ENCODE results near the gene IQSEC1.

IQSEC1 gene

DNA sequence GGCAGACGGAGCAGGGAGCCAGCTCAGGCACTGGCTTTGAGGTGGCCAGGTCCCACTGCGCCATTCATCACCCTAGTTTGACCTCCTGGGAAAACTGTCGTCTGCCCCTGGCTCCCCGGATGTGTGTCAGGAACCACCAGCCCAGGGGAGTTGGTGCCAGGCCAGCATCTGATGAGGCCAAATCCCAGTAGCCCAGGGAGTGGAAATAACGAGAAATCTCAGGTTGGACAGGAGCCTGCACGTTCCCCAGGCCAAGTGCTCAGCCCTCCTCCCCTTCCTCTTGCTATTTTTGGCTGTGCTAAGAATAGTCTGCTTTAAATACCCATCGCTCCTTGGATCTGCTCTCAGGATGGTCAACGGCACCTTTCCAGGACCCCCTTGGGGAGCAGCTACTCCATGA lies 138.8 kb downstream of the IQSEC1 start:
- DNase-seq (ENCODE audit: low read depth) = no peak

DNA sequence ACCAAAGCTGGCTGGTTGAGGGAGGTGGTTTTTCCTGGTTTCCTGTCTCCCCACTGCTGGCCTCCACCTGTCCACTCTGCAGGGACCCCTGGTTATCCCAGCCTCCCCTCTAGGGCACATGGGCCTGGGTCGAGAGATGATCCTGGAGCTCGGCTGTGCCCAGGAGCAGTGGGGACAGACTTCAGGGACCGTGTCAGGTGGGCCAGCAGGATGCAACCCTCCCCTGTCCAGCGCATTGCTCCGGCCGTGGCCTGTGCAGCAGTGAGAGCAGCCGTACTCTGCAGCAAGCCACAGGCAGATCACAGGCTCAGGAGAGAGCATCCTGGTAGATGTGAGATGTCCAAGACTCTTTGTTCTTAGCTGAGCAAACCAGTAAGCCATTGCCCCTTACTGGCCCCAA lies 139.3 kb downstream of the IQSEC1 start:
- no peak for DNase-seq (ENCODE audit: low read depth)

DNA sequence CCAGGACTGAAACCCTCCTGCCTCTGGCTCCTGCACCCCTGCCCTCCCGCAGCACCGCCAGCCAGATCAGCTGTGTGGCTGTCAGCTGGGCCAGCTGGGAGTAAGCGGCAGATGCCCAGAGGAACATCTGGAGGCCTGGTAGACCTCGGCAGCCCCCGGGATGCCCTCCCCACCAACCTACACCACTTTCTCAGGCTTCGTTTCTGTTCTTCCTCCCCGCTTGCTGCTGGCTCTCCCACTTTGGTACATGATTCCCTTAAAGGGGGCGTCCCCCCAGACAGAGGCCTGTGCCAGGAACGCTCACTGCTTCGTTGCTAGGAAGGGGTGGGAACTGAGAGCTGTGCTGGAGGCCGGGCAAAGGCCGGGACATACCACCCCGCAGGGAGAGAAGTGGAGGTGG lies 140.5 kb downstream of the IQSEC1 start:
- DNase-seq (ENCODE audit: low read depth) = no peak

DNA sequence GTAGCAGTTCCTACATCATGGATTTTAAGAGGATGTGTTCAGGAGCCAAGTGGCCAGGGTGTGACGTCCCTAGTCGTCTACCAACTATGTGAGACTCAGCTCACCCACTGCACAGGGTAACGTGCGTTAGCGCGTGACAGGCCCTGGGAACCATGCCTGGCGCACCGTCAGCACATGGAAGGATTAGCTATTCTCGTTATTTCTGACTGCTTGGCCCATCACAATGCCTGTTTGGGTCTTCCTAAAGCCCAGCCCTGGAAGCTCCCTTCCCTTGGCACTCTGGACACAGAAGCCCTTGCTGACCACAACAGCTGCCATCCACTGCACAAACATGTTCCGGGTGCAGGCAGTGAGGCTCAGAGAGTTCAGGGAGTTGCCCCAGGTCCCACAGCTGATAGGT lies 140.9 kb downstream of the IQSEC1 start:
- DNase-seq (ENCODE audit: low read depth) = no peak

DNA sequence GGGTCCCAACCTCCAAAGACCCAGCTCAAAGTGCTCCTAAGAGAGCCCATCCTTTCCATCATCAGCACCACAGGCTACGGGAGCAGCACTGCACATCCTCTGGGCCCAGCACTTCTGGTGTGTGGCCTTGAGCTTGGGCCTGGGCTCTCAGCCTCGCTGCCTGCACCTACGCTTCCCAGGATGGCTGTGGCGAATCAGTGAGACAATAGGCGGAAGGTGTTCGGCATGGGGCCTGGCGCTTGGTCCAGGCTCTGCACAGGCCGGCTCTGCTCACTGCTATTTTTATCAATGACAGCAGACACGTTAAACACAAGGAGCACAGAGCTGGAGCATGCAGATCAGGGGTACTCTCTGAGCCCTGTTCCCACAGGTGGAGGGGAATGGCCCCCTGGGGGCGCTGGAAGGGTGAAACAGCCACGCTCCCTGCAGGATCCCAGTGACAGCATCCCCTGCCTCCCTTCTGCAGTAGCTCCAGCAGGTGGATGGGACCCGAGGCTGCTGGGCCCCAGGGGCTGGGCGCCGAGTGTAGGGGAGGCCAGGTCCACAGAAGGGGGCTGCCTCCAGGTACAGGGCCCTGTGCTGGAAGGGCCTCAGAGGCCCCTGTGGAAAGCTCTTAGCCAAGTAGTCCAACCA lies 141.8 kb downstream of the IQSEC1 start:
- DNase-seq (ENCODE audit: low read depth) = no peak

DNA sequence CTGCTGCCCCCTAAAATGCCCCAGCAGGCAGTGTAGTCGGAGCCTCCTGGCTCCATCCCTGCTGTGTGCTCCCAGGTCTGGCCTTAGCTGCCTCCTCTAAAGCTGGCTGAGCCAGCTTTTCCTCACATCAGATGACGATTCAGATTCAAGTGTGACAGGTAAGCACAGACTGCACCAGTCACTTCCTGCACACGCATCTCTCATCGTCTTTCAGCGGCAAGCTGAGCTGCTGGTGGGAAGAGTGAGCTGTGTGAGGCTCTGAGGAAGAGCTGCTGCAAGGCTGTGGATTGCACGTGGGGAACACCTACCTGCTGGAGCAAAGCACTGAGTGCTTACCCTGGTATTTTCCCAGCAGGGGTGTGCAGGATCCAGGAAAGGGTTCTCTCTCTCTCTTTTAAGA lies 143.4 kb downstream of the IQSEC1 start:
- no peak for DNase-seq (ENCODE audit: low read depth)

DNA sequence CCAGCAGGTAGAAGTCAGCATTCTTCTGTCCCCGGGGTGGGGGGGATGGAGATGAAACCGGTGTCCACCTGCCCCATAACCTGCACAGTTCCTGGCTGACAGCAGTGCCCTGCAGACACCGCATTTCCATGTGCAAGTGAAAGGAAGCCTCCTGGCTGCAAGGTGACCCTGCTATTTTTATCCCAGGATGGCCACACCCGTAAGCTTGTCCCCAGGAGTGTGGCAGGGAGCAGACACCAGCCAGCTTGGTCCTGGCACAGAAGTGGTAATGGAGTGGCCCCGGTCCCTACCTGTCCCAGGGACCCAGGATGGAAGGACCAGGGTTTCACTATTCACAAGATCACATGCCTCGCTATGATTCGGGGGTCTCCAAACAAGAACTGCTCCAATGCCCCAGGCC lies 146.6 kb downstream of the IQSEC1 start:
- DNase-seq (ENCODE audit: low read depth) = no peak

DNA sequence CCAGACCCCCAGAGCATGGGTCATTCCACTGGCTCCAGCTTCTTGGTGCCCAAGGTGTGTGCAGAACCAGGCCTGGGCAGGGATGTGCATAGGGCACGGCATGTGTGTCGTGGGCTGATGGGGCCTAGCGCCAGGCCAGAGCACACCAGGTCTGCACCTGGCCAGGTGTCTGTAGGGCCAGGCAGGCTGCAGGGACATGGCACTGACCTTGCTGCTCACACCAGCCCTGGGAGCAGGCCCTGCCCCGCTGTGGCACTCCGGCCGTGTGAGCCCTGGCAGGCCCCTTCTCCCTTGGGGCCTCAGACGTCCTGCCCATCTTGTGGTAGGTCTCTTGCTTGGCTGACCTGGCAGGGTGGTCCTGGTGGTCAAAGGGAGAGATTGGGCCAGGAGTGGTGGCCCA lies 147.6 kb downstream of the IQSEC1 start:
- no peak for DNase-seq (ENCODE audit: low read depth)

DNA sequence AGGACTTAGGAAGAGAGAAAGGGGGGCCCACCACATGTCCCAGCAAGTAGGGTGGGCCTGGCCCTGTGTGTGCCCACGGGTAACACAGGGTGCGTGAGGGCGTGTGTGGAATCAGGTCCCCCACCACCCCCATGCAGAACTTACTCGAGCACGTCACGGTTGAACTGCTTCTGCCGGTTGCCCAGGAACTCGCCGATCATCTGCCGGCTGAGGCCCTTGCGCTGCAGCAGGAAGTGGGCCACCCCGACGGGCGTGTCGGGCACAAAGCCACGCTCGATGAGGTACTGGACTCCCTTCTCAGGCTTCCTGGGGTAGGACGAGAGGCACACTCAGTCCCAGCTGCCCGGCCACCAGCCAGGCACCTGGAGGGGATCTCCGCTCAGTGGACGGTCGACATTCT lies 148.8 kb downstream of the IQSEC1 start:
- DNase-seq (ENCODE audit: low read depth) = no peak

DNA sequence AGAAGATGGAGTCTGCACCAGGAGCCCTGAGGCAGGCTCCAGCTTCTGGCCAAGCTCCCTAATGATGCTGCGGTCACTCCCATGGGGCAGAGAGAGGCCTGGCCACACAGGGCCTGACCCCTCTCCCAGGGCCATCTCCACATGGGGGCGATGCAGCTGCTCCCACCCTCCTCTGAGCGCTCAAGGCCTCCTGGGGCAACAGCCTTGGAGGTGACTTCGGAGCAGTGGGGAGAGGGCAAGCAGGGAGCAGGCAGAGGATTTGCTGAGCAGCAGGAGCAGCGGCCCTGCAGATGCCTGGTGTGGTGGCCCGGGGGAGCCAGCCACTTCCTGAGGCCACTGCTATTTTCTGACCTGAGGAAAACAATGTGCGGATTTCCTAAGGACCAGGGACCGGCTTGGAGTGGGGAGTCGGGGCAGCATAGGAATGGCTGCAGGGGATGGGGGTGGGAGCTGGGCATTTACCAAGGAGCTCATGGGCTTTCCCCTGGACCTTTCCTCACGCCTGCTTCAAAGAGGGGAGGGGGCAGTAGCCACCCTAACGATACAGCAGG lies 150.3 kb downstream of the IQSEC1 start:
- no peak for DNase-seq (ENCODE audit: low read depth)

DNA sequence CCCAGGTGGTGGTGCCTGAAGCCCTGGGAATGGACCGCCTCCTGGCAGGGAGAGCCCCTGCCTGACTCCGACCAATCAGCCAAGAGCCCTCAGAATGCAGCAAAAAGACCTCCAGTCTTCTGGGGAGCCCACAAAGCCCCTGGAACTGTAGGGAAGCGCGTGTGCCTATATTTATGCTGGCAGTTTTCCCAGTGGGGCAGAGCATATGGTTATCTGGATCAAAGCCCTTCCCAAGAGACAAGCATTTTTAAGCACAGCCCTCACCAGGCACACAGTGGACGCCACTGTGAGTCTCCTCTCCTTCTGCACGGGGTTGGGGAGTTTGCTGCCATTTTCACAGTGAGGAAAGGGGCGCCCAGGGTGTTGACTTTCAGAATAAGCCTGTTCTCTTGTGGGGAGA lies 150.9 kb downstream of the IQSEC1 start:
- no peak for DNase-seq (ENCODE audit: low read depth)

DNA sequence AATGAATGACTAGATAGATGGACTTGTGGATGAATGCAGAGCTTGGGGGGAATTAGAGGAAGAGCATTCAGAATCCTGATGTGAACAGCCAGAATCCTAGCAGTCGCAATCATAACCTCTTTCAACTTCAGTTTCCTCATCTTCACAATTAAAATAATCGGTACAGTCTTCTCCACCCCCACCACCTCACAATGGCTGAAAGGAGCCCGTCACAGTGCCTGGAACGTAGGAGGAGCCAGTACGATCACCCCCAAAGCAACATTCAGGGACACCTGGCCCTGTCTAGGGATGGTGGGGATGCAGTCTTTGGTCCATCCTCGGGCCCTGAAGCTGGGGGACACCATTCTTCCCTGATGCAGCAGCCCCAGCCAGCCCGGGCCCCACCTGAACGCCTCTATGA lies 151.5 kb downstream of the IQSEC1 start:
- DNase-seq (ENCODE audit: low read depth) = no peak

DNA sequence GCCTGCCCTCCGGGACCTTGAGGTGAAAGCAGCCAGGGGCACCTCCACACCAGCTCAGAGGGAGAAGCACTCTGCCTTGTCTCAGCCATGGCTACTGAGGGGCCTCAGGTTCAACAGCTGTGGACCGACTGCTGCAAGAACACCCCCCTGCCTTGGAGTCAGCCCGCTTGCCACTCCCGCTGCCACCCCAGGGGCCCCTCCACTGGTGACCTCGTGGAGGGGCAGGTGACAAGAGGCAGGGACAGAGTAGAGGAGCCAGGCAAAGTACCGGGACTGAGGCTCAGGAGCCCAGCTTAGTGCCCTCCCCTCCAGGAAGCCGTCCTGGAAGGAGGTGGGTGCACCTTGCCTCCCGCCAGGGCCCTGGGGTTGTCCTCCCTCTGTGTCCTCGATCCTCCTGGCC lies 152.3 kb downstream of the IQSEC1 start:
- no peak for DNase-seq (ENCODE audit: low read depth)

DNA sequence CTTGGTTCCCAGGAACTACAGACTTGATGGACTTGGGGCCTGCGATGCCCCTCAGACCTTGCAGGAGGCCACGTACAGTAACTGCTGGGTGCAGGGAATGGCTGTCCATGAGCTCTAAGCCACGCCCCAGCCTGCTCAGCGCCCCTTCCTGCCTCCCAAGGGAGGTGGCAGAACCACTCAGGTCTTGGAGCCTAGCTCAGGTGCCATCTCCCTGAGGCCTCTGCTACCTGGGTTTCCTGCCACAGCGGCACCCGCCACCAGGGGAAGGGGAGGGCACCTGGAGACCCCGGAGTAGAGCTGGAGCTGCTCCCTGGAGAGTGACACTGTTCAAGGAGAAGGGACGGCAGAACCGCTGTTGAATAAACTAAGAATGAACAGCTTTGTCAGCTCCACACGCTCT lies 154.0 kb downstream of the IQSEC1 start:
- no peak for DNase-seq (ENCODE audit: low read depth)

DNA sequence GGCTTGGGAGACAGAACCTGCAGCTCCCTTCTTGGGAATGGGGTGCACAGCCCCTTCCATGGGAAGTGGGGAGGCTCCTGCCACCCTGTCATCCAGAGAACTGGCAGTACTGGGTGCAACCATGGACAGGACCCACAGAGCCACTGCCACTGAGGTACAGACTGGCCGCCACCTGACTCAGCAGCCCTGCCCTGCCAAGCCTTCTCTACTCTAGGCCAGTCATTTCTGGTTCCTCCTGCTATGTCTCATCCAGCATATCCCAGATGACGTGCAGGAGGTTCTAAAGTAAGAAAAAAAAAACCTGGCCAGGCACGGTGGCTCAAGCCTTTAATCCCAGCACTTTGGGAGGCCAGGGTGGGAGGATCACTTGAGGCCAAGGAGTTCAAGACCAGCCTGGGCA lies 155.0 kb downstream of the IQSEC1 start:
- DNase-seq (ENCODE audit: low read depth) = no peak

DNA sequence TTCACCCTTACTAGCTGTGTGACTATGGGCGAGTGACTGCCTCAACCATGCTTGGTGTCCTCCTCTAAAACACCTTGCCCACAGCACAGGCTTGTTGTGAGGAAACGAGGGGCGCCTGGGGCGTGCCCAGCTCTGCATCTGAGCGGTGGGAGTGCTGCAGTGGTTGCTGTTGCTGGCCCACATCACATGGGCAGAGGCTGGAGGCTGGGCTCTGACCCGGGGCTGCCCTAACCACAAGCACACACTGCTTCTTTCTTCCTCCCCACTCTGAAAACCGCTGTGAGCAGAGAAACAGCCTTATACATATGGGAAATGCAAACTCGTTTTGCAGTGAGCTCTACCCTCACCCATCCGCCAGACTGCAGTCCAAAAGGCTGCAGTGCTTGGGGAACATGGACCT lies 157.1 kb downstream of the IQSEC1 start:
- DNase-seq (ENCODE audit: low read depth) = no peak

DNA sequence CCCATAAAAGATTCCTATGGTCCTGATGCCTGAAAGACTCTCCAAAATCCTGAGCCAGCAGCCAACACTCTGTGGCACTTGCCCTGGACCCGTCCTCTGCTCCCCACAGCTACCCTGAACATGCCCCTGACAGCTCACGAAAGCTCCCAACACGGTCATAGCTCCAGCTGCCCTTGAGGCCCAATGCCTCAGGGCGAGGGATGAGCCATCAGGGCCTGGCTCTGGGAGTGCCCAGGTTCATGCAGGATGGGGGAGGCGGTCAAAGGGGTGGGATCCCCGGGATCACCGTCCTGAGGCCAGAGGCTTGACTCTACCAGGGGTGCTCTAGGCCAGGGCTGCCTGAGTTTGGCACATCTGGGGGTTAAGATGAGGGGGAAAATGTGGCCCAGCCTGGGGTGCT lies 159.1 kb downstream of the IQSEC1 start:
- DNase-seq (ENCODE audit: low read depth) = no peak

DNA sequence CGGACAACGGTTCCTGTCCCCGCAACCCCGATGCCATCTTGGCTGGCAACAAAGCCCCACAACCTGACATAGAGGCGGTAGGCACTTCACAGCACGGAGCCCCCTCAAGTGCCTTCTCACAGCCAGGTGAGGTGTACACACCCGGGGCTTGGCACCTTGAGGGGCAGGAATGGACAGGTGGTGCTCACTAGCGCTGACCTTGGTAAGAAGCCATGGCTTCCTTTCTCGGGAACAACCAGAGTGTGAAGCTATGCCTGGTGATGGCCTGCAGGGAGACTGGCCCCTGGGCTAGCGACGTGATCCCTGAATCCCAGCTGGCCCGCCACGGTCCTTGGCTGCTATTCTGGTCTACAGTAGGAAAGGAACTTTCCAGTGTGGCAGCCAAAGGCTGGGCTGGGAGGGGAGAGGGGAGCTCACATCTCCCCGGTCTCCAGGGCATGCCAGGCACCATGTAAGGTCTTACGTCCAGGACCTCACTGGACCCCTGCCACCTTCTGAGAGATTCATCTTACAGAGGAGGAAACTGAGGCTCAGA lies 161.3 kb downstream of the IQSEC1 start:
- no peak for DNase-seq (ENCODE audit: low read depth)

DNA sequence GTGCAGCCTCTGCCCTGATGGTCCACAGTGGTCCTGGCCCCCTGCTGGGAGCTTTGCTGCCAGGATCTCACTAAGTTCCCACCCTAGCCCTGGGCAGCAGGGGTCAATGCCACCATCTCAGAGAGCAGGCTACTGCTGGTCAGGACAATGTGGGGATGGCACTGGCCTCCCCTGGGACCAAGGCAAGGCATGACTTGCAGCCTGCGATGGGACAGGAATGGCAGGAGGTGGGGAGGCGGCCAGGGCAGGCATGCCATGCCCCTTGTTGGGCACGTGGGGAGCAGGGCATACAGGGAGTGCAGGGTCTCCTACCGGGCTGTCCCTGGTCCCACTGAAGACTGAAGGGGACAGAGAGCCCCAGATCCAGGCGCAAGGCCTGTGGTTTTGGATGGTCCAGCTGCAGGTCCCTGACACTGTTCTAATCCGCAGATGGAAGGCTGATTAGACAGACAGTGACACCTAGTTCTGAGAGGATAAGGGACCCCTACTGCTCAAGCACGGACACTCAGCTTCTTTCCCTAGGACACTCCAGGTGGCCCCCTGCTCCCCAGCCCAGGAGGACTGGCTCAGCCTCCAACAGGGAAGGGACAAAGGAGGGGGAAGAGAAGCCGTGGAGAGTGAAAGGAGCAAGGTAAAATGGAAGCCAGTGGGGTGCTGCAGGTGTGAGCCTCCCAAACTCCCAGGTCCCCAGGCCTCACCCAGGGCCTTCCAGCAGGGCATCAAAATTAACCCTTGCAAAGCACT lies 162.7 kb downstream of the IQSEC1 start:
- DNase-seq (ENCODE audit: low read depth) = no peak

DNA sequence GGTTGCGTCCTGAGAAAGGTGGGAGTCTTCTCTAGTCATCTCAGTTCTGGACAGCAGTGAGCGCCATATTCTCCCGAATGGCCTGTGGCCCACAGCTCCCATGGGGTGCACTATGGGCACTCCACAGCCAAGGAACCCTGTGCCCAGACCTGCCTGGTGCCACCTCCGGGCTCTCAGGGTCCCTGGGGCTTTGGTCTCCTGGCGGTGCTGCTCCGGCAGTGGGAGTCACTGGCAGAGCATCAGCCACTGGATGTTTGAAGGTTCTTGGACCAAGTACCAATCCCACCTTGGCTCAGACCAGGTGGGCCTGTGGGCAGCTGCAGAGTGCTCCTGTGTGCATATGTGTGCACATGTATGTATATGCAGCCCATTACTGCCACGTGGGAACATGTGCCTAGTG lies 163.5 kb downstream of the IQSEC1 start:
- DNase-seq (ENCODE audit: low read depth) = no peak

DNA sequence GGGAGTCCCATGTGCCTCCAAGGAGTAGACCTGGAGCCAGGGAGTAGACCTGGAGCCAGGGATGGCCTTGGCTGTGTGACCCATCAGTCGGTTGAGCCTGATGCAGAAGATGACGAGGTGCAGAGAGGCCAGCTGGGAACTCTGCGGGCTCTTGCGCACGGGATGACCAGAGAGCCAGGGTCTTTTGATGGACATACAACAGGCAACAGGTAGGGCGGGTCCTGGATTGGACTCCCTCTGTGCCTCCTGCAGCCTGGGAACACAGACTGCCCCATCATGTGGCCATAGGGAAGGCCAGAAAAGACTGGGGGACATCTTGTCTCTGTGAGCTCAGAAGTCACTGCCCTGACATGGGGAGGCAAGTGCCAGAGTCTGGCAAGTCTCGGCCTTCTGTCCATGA lies 164.4 kb downstream of the IQSEC1 start:
- DNase-seq (ENCODE audit: low read depth) = no peak

DNA sequence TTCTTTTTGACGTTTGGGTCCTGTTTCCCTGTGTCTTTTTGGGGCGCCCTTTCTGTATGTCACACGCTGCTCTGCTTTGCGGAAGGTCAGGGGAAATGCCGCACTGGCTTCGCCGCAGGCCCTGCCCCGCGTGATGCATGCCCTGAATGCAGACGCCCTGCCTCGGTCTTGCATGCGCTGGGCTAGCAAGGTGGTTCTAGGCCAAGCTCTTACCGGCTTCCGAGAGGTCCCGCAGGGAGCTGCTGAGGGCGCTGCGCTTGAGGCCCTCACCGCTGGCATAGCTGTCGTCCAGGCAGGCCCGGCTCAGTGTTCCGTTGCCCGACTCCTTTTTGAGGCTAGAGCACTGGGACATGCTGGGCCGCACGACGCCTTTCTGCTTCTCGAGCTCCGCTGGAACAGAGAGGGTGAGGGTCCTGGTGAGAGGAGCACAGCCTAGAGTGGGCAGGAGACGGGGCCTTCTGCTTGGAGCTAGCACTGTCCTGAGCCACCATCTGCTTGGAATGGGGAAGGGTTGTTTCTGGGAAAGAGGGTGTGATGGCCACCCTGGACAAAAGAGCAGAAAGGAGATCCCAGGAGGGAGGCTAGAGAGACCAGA lies 165.0 kb downstream of the IQSEC1 start:
- no peak for DNase-seq (ENCODE audit: low read depth)

DNA sequence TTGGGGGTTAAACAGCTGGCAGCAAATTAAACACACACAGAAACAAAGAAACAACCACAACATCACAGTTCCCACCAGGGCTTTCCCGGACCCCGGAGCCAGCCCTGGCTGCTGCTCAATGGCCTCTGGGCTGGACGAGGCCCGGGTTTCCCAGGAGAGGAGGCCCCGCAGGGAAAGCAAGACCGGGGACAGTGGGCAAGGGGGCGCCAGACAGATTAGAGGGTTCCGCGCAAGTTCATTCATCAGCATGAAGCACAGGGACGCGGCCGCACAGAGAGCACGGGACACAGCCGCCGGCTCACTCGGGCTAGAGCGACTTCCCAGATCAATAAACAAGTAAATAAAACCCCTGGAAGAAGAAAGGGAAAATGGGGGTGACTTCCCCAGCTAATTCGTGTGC lies 165.5 kb downstream of the IQSEC1 start:
- DNase-seq (ENCODE audit: low read depth) = no peak
